Measurements from ENCODE around the gene BZW1.

DNA sequence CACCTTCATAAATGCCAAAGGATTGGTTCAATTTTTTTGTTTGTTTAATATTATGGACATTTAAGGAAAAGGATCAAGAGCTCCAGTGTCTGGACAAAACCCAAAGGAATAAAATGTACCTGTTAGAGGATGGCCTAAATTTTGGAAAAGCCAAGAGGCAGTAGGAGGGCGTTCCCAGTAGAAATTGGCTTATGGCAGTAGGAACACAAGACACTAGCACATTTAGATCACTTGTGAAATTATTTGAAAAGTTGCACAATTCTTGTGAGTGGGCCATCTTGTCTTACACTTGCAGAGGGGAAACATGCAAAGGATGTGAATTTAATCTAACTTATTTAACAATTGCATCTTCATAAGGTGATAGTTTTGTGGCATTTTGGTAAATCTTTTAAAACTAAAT is 3.2 kb downstream of the BZW1 start:
- TF ChIP-seq, protein P1, sequence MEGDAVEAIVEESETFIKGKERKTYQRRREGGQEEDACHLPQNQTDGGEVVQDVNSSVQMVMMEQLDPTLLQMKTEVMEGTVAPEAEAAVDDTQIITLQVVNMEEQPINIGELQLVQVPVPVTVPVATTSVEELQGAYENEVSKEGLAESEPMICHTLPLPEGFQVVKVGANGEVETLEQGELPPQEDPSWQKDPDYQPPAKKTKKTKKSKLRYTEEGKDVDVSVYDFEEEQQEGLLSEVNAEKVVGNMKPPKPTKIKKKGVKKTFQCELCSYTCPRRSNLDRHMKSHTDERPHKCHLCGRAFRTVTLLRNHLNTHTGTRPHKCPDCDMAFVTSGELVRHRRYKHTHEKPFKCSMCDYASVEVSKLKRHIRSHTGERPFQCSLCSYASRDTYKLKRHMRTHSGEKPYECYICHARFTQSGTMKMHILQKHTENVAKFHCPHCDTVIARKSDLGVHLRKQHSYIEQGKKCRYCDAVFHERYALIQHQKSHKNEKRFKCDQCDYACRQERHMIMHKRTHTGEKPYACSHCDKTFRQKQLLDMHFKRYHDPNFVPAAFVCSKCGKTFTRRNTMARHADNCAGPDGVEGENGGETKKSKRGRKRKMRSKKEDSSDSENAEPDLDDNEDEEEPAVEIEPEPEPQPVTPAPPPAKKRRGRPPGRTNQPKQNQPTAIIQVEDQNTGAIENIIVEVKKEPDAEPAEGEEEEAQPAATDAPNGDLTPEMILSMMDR (IDR thresholded peaks at IDR 0.05 in 2 of 3, conservative IDR thresholded peaks at IDR 0.05 in 1 of 3; ENCODE audit: borderline replicate concordance in 1 of 3, insufficient read depth in 1 of 3, low read depth in 2 of 3, low read length in 2 of 3): no peak
- no peak for TF ChIP-seq EZH2 (IDR thresholded peaks at IDR 0.05)
- no peak for TF ChIP-seq CBX3 (IDR thresholded peaks at IDR 0.05; ENCODE audit: low read depth)
- TF ChIP-seq, protein P2, sequence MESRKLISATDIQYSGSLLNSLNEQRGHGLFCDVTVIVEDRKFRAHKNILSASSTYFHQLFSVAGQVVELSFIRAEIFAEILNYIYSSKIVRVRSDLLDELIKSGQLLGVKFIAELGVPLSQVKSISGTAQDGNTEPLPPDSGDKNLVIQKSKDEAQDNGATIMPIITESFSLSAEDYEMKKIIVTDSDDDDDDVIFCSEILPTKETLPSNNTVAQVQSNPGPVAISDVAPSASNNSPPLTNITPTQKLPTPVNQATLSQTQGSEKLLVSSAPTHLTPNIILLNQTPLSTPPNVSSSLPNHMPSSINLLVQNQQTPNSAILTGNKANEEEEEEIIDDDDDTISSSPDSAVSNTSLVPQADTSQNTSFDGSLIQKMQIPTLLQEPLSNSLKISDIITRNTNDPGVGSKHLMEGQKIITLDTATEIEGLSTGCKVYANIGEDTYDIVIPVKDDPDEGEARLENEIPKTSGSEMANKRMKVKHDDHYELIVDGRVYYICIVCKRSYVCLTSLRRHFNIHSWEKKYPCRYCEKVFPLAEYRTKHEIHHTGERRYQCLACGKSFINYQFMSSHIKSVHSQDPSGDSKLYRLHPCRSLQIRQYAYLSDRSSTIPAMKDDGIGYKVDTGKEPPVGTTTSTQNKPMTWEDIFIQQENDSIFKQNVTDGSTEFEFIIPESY (IDR thresholded peaks at IDR 0.05; ENCODE audit: extremely low read depth, insufficient replicate concordance, low read length): no peak
- no peak for TF ChIP-seq POLR2A (IDR thresholded peaks at IDR 0.05; ENCODE audit: borderline replicate concordance, extremely low read depth, insufficient read depth, insufficient read length)
- TF ChIP-seq ELF1 (IDR thresholded peaks at IDR 0.05; ENCODE audit: borderline replicate concordance, low read depth): no peak
- TF ChIP-seq EZH2phosphoT487 (IDR thresholded peaks at IDR 0.05; ENCODE audit: borderline replicate concordance): no peak
- TF ChIP-seq POLR2AphosphoS5 (IDR thresholded peaks at IDR 0.05; ENCODE audit: low read depth, low read length): no peak
- TF ChIP-seq JUND (IDR thresholded peaks at IDR 0.05): no peak
